Activated CD4-positive, alpha-beta T cell treated with anti-CD3 and anti-CD28 coated beads for 36 hours (primary cell): ENCODE results near the gene RARS2. TPM values are rescaled to one million over a fixed set of nuclear protein-coding genes. Genes with fewer than 3 reads are reported as not detected.

Source experiments
- ATAC-seq: fragments of 200-7000 bp; cut with Tn5 transposase; one replicate; pipeline ENCODE4 v1.10.0; 2021; ENCODE audit warnings: mild to moderate bottlenecking, moderate library complexity
- CTCF ChIA-PET: fragments of 350-600 bp; sonication (Branson Sonifier 250); formaldehyde crosslinking; loops from one replicate; lab custom pipeline; 2021; ENCODE audit warnings: antibody characterized with exemption; lab: Charles Lee
- POLR2A ChIA-PET: fragments of 350-600 bp; sonication (Branson Sonifier 250); formaldehyde crosslinking; loops from one replicate; lab custom pipeline; 2021; ENCODE audit warnings: antibody characterized with exemption, inconsistent platforms; lab: Charles Lee
- DNase-seq: peaks from one replicate; pipeline ENCODE4 v3.0.0-alpha.2; 2020
- H3K27ac Mint-ChIP-seq: one replicate; pipeline ENCODE4 v1.8.0; 2021; ENCODE audit warnings: mixed read lengths
- H3K27me3 Mint-ChIP-seq: one replicate; pipeline ENCODE4 v1.8.0; 2021; ENCODE audit warnings: mixed read lengths
- H3K36me3 Mint-ChIP-seq: one replicate; pipeline ENCODE4 v1.8.0; 2021; ENCODE audit warnings: low read depth, mixed read lengths
- H3K4me1 Mint-ChIP-seq: one replicate; pipeline ENCODE4 v1.8.0; 2021; ENCODE audit warnings: mixed read lengths
- H3K4me3 Mint-ChIP-seq: one replicate; pipeline ENCODE4 v1.8.0; 2021; ENCODE audit warnings: mild to moderate bottlenecking, moderate library complexity, mixed read lengths
- H3K9me3 Mint-ChIP-seq: one replicate; pipeline ENCODE4 v1.8.0; 2021; ENCODE audit warnings: low read depth, mixed read lengths
- intact Hi-C, 2 experiments: fragments of 100-400 bp; cut with DNase I in 1 of 2; cut with micrococcal nuclease in 1 of 2; formaldehyde crosslinking; loops; one replicate each; pipeline versions ENCODE4 v1.14.2 to v1.15.1; 2022 to 2024; cut with DNase I, micrococcal nuclease
- total RNA-seq, 2 experiments: library from RNA; stranded (reverse); gene quantifications; one replicate each; pipeline ENCODE4 v1.2.3, GENCODE V29; 2021

RARS2 gene, protein sequence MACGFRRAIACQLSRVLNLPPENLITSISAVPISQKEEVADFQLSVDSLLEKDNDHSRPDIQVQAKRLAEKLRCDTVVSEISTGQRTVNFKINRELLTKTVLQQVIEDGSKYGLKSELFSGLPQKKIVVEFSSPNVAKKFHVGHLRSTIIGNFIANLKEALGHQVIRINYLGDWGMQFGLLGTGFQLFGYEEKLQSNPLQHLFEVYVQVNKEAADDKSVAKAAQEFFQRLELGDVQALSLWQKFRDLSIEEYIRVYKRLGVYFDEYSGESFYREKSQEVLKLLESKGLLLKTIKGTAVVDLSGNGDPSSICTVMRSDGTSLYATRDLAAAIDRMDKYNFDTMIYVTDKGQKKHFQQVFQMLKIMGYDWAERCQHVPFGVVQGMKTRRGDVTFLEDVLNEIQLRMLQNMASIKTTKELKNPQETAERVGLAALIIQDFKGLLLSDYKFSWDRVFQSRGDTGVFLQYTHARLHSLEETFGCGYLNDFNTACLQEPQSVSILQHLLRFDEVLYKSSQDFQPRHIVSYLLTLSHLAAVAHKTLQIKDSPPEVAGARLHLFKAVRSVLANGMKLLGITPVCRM
- 10 to 100 TPM; 20.8 to 24.7 TPM for total RNA-seq

DNA sequence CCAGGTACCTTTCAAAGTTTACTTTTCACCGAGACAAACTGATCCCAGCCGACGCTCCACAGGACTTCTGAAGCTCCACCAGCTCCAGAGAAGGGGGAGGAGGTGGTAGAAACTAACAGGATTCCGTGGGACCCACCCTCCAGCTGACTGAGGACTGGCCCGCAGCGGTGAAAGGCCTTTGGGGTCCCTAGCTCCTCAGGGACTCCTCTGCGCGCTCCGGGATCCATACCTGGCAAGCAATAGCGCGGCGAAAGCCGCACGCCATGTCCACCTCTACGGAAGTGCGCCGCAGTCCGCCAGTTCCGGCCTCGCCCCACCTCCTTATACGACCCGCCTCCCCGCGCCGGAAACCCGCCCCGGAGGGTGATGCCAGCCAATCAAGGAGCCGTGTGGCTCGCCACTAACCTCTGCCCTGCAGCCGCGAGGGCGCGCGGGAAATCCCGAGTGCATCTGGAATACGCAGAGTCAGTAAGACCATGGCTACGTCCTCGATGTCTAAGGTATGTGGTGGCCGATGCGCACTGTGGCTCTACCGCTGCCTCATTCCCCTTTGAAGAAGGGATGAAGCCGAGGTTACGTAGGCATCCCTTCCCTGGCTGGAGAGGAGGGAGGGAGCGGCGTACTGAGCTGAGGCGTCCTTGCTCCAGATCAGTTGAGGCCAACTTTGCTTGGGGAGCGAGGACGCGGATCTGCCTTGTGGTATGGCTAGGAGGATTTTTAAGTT, at the start of gene RARS2, which contains the start of gene ORC3:
Gene RARS2, minus strand, starts transcription at position 295 of the 724 bp plus-strand sequence. Its CDS starts 30 bp downstream, at position 265.
Gene ORC3, plus strand, starts transcription at position 443 of the 724 bp plus-strand sequence. Its CDS starts 34 bp downstream, at position 477.
- ChIA-PET CTCF (interaction anchor here (1.5 kb wide), 2 partner anchors 59 to 181 kb away, joined by 3 to 4 read pairs; no protein-coding TSS in a partner anchor), POLR2A (interaction anchor here (0.5 to 0.6 kb wide), 2 partner anchors 20 to 83 kb away, joined by 3 to 4 read pairs; no protein-coding TSS in a partner anchor)
- intact Hi-C loops: loop anchor here (1.0 to 5.0 kb wide), 11 partner anchors 112 to 1948 kb away; partner anchors contain the start of genes AKIRIN2 (in 2 of the 2), SLC35A1 (in 2 of the 2), SMIM8 (in 2 of the 2) and RNGTT (in 1 of the 2)
- peak within 1 kb of the TSS; percentile 86 for H3K4me3 Mint-ChIP-seq
- peaks cover 52% of the 10 kb centered on the region for H3K4me1 Mint-ChIP-seq
- no peaks in the 10 kb centered on the region for H3K9me3 Mint-ChIP-seq
- no peaks in the 10 kb centered on the region for H3K27me3 Mint-ChIP-seq
- peaks cover 23% of the 10 kb centered on the region for H3K36me3 Mint-ChIP-seq
- DNase-seq (peak; percentile 98), ATAC-seq (peak; percentile 100)
- peak within 1 kb of the TSS; percentile 94 for H3K27ac Mint-ChIP-seq

DNA sequence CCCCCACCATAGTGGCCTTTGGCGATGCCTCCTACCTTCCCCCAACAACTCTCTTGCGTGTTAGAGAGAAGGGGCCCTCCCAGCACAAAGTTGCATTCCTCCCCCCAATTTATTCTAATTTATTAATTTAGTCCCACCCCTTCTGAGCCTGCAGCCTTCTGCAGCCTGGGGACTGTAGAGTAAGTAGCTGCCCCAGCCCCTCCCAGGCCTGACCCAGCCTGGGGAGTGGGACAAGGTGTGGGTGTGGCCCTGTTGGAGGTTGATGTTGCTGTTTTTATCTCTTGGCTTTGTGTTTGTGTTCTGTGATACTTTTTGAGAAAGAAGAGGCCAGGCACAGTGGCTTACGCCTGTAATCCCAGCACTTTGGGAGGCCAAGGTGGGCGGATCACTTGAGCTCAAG, 49.6 kb upstream of the RARS2 start:
- no peak for ATAC-seq
- ChIA-PET CTCF (no interaction called here), POLR2A (no interaction called here)
- Mint-ChIP-seq H3K36me3 (peaks cover 31% of the 10 kb centered on the region), H3K27me3 (no peaks in the 10 kb centered on the region), H3K4me3 (no peak overlapping the region), H3K9me3 (no peaks in the 10 kb centered on the region), H3K4me1 (peaks cover under 1% of the 10 kb centered on the region), H3K27ac (no peak overlapping the region)
- no peak for DNase-seq
- intact Hi-C loops: no loop called here

DNA sequence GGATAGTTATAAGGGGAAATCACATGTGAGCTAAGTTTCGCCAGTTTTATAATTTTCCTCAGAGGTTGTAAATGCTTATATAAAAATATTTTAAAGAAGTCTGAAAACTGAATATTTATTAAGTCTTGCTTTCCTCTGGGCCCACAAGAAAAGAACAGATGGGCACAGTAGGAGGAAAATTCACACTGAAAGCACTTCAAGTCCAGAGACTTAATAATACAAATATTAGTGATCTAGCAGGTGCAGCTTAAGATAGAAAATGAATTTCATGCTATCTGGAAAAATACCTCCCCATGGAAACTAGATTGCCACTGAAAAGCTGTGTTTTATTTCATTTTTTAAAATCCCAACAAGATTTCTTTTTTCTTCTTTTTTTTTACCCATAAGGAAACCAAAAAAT, 47.3 kb upstream of the RARS2 start:
- ChIA-PET CTCF (interaction anchor here (0.6 to 1.3 kb wide), 3 partner anchors 9 to 14 kb away, joined by 3 to 7 read pairs (median 4); no protein-coding TSS in a partner anchor), POLR2A (no interaction called here)
- DNase-seq (no peak), ATAC-seq (no peak)
- Mint-ChIP-seq H3K27me3 (no peaks in the 10 kb centered on the region), H3K36me3 (peaks cover 31% of the 10 kb centered on the region), H3K9me3 (no peaks in the 10 kb centered on the region), H3K27ac (no peak overlapping the region), H3K4me3 (no peak overlapping the region), H3K4me1 (no peaks in the 10 kb centered on the region)
- intact Hi-C loops: no loop called here

DNA sequence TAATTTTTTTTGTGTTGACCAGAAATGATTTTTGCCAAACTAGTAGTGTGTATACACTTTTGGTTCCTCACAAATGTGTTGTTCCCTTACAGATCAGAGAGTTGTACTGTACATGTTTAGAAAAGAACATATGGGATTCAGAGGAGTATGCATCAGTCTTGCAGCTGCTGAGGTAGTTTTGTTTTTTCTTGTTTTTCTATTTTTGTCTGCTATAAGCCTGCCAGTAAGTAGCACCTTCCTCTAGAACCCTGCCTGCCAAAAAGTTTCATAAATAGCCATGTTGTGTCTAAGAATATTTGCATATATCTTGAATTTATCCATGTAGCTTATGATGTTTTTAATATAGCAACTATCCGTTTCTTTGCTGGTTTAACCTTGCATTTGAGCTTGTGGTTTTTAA, 46.5 kb upstream of the RARS2 start:
- POLR2A ChIA-PET: no interaction called here
- DNase-seq: no peak
- no peaks in the 10 kb centered on the region for H3K9me3 Mint-ChIP-seq

DNA sequence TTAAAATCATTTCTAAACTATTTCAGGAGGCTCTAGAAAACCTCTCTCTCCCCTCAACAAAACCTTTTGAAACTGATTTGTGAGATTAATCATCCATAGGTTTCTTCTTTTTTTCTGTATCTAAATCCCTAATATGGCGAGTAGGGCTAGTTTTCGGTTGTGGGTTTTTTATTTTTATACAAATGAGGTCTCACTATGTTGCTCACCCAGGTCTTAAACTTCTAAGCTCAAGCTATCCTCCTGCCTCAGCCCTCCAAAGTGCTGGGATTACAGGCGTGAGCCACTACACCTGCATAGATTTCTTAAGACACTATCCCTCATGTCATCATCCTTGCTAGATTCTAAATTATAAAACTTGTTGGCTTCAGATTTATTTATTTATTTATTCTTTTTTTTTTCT, 44.1 kb upstream of the RARS2 start:
- Mint-ChIP-seq H3K27ac (no peak overlapping the region), H3K4me3 (no peak overlapping the region), H3K4me1 (no peaks in the 10 kb centered on the region), H3K27me3 (no peaks in the 10 kb centered on the region), H3K9me3 (no peaks in the 10 kb centered on the region), H3K36me3 (peaks cover 33% of the 10 kb centered on the region)
- POLR2A ChIA-PET: interaction anchor here (0.7 kb wide), 1 partner anchor 99 kb away, joined by 3 read pairs; no protein-coding TSS in a partner anchor
- CTCF ChIA-PET: no interaction called here
- intact Hi-C loops: no loop called here
- ATAC-seq (no peak), DNase-seq (no peak)

More for the DNA sequence above, 46.5 kb upstream of the RARS2 start:
- H3K4me3 Mint-ChIP-seq: no peak overlapping the region
- CTCF ChIA-PET: interaction anchor here (1.0 to 1.3 kb wide), 2 partner anchors 9 to 12 kb away, joined by 3 to 7 read pairs; no protein-coding TSS in a partner anchor
- intact Hi-C loops: no loop called here
- no peaks in the 10 kb centered on the region for H3K27me3 Mint-ChIP-seq
- no peaks in the 10 kb centered on the region for H3K4me1 Mint-ChIP-seq
- no peak overlapping the region for H3K27ac Mint-ChIP-seq
- ATAC-seq: no peak
- H3K36me3 Mint-ChIP-seq: peaks cover 31% of the 10 kb centered on the region

DNA sequence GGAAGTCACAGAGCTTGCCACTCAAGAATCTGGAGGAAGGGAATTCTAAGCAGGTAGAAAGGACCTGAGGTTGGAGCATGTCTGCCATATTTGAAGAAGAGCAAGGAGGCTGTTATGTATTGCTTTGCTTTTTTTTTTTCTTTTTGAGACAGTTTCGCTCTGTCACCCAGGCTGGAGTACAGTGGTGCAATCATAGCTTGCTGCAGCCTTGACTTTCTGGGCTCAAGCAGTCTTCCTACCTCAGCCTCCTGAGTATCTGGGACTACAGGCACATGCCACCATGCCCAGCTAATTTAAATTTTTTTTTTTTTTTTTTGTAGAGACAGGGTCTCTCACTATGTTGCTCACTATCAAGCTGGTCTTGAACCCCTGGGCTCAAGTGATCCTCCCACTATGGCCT, 41.0 kb upstream of the RARS2 start:
- H3K4me1 Mint-ChIP-seq: no peaks in the 10 kb centered on the region
- ATAC-seq: no peak
- H3K36me3 Mint-ChIP-seq: peaks cover 24% of the 10 kb centered on the region
- H3K9me3 Mint-ChIP-seq: no peaks in the 10 kb centered on the region
- H3K27me3 Mint-ChIP-seq: no peaks in the 10 kb centered on the region
- intact Hi-C loops: no loop called here
- H3K4me3 Mint-ChIP-seq: no peak overlapping the region
- no peak overlapping the region for H3K27ac Mint-ChIP-seq
- ChIA-PET CTCF (interaction anchor here (0.6 kb wide), 1 partner anchor 16 kb away, joined by 5 read pairs; no protein-coding TSS in a partner anchor), POLR2A (no interaction called here)
- DNase-seq: no peak

DNA sequence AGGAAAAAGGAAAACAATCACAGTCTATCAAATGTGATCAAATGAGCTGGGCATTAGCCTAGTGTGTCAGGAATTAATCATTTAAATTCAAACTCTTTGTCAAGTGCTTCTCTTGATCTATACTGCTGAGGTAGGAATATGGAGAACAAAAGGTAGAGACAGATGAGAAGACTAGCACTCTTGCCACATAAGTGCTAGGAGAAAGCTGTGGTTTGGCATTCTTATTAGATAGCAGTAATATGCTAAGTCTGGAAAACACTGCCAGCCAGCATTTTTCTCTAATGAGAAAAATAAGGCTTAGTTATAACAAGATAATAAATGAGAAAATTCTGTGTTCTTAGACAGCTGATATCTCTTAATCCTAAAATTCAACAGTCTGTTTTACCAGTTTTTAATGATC, 39.1 kb upstream of the RARS2 start:
- no peak for DNase-seq
- H3K4me1 Mint-ChIP-seq: no peaks in the 10 kb centered on the region

DNA sequence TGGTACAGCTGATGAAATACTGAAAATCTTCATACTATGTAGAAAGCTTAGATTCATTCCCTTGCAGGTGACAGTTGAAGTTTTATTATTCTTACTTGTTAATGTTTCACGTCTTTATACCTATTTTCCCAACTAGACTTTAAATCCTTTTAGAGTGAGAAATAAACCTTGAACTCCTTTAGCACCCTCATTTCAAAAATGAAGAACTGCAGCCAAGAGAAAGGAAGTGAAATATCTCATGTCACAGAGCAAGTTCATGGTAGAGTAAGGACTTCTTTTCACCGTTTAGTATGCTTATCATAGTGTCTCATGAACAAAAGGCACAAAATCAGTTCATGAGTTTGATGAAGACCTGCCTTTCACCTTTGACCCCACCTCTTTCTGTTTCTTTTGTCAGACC, 38.6 kb upstream of the RARS2 start:
- no peaks in the 10 kb centered on the region for H3K9me3 Mint-ChIP-seq
- intact Hi-C loops: no loop called here
- H3K27ac Mint-ChIP-seq: no peak overlapping the region
- H3K4me1 Mint-ChIP-seq: no peaks in the 10 kb centered on the region
- no peaks in the 10 kb centered on the region for H3K27me3 Mint-ChIP-seq
- ChIA-PET CTCF (interaction anchor here (0.6 to 1.3 kb wide), 3 partner anchors 8 to 419 kb away, joined by 3 to 7 read pairs (median 5); partner anchors contain the start of gene SPACA1), POLR2A (no interaction called here)
- ATAC-seq (no peak), DNase-seq (no peak)
- H3K4me3 Mint-ChIP-seq: no peak overlapping the region
- peaks cover 36% of the 10 kb centered on the region for H3K36me3 Mint-ChIP-seq

More for the DNA sequence above, 39.1 kb upstream of the RARS2 start:
- no peak overlapping the region for H3K4me3 Mint-ChIP-seq
- ChIA-PET POLR2A (no interaction called here), CTCF (interaction anchor here (0.6 kb wide), 1 partner anchor 419 kb away, joined by 3 read pairs; the partner anchor contains the start of gene SPACA1)
- no peaks in the 10 kb centered on the region for H3K27me3 Mint-ChIP-seq
- H3K27ac Mint-ChIP-seq: no peak overlapping the region
- intact Hi-C loops: no loop called here
- H3K9me3 Mint-ChIP-seq: no peaks in the 10 kb centered on the region
- H3K36me3 Mint-ChIP-seq: peaks cover 33% of the 10 kb centered on the region
- ATAC-seq: no peak

DNA sequence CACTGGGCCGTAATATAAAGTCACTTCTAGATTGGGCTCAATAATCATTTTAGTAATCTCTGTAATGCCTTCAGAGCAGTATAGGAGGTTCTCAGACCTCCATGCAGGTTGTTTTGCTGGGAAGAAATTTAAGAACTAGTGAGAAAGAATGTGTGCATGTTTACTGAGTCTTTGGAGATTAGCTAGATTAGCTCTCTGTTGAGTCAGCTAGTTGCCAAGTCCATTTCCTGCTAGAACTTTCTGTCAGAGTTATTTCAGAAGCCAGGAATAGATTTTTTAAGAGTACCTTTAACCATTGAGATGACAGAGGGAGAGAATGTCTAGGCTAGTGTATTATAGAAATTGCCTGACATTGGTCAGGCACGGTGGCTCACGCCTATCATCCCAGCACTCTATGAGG, 33.5 kb upstream of the RARS2 start:
- no peaks in the 10 kb centered on the region for H3K4me1 Mint-ChIP-seq
- peaks cover 36% of the 10 kb centered on the region for H3K36me3 Mint-ChIP-seq
- no peaks in the 10 kb centered on the region for H3K9me3 Mint-ChIP-seq
- no peak overlapping the region for H3K4me3 Mint-ChIP-seq
- no peak overlapping the region for H3K27ac Mint-ChIP-seq
- no peaks in the 10 kb centered on the region for H3K27me3 Mint-ChIP-seq
- ATAC-seq: no peak
- ChIA-PET CTCF (no interaction called here), POLR2A (no interaction called here)
- intact Hi-C loops: no loop called here
- no peak for DNase-seq

DNA sequence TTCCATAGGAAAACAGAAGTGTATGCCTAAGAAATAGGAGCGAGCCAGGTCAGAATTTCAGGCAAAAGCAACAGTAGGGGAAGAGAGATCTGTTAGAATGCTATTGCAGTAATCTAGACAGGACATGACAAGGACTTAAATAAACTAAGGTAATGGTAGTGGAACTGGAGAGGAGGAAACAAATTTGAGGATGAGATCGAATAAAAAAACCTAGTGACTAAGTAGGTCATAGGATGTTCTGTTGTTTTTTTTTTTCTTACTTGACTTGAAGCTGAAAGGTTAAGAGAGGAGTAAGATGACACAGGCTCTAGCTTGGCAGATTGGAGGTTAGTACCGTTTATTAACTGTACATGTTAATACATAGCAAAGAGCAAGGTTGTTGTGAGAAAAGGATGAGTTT, 28.7 kb upstream of the RARS2 start:
- no peak overlapping the region for H3K27ac Mint-ChIP-seq
- no peak overlapping the region for H3K4me3 Mint-ChIP-seq
- CTCF ChIA-PET: no interaction called here
- no peak for ATAC-seq
- POLR2A ChIA-PET: no interaction called here
- no peaks in the 10 kb centered on the region for H3K9me3 Mint-ChIP-seq
- no peaks in the 10 kb centered on the region for H3K27me3 Mint-ChIP-seq
- peaks cover 34% of the 10 kb centered on the region for H3K36me3 Mint-ChIP-seq
- H3K4me1 Mint-ChIP-seq: no peaks in the 10 kb centered on the region
- intact Hi-C loops: no loop called here
- no peak for DNase-seq

DNA sequence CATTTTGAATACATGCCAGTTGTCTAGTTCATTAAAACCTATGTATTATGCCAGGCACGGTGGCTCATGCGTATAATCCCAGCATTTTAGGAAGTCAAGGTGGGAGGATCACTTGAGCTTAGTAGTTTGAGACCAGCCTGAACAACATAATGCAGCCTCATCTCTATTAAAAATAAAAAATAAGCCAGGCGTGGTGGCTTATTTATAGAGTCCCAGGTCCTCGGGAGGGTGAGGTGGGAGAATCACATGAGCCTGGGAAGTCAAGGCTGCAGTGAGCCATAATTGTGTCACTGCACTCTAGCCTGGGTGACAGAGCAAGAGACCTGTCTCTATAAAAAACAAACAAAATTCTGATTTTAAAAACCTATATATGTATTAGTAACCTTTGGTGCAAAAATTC, 27.6 kb upstream of the RARS2 start:
- intact Hi-C loops: no loop called here
- DNase-seq (no peak), ATAC-seq (no peak)
- CTCF ChIA-PET: interaction anchor here (1.1 kb wide), 1 partner anchor 12 kb away, joined by 4 read pairs; no protein-coding TSS in a partner anchor
- no peaks in the 10 kb centered on the region for H3K27me3 Mint-ChIP-seq
- H3K4me3 Mint-ChIP-seq: no peak overlapping the region
- H3K36me3 Mint-ChIP-seq: peaks cover 38% of the 10 kb centered on the region
- POLR2A ChIA-PET: no interaction called here
- no peaks in the 10 kb centered on the region for H3K4me1 Mint-ChIP-seq
- no peaks in the 10 kb centered on the region for H3K9me3 Mint-ChIP-seq
- no peak overlapping the region for H3K27ac Mint-ChIP-seq
